ENCODE measurements around the gene MVP. TPM values are rescaled to one million over a fixed set of nuclear protein-coding genes. Genes with fewer than 3 reads are reported as not detected.
A peak's percentile ranks its signal among the peaks of the same experiment; 100 is the strongest.
"Not testable (repeated sequence)": the region's sequence is repeated elsewhere in the genome, so short reads cannot be mapped to it uniquely, and the experiment has no call there.

Gene MVP
- total RNA-seq (100 to 1,000 TPM; 140 to 173 (median 158) TPM), total RNA-seq (79.7 to 317 (median 214) reads per million in 29 experiments)
- total RNA-seq (2013) = 155 TPM

GRCh38 chr16:29820271-29820701 lies at the start of gene MVP:
Gene MVP (plus strand): TSS chr16:29820462. CDS start chr16:29830550, 10,088 bp downstream.
- 0% methylated on average over 1 of the region's 4 CpGs for WGBS (ENCODE audit: insufficient coverage)
- peak within 1 kb of the TSS; percentile 96 for H3K27ac Mint-ChIP-seq
- Histone ChIP-seq H3K4me3 (ENCODE audit: control insufficient read depth in 1 of 2, extremely low read depth in 1 of 2, low read length in 1 of 2) (peak within 1 kb of the TSS; percentile 55 to 93), H3K27me3 (replicated peaks in 1 of 2; ENCODE audit: control insufficient read depth in 2 of 2, extremely low read depth in 1 of 2, insufficient read depth in 2 of 2, low read length in 1 of 2) (no peaks in the 10 kb centered on the region), H3K4me1 (ENCODE audit: control insufficient read depth in 1 of 2, extremely low read depth in 1 of 2, insufficient read depth in 2 of 2, low read length in 2 of 2) (peaks cover 29 to 88% of the 10 kb centered on the region in 2 experiments), H3K27ac (ENCODE audit: low read length) (peak within 1 kb of the TSS; percentile 80), H3K36me3 (ENCODE audit: control insufficient read depth in 2 of 2, extremely low read depth in 1 of 2, insufficient read depth in 1 of 2, low read length in 1 of 2) (peaks cover 4 to 16% of the 10 kb centered on the region in 2 donors), H3K9me3 (no peaks in the 10 kb centered on the region)
- POLR2A ChIA-PET = no interaction called here
- H3K4me1 Mint-ChIP-seq = peaks cover 70 to 83% (median 73%) of the 10 kb centered on the region in 3 donors
- peaks cover 16% of the 10 kb centered on the region for H3K36me3 Mint-ChIP-seq
- no peaks in the 10 kb centered on the region for H3K9me3 Mint-ChIP-seq
- peak within 1 kb of the TSS; percentile 94 to 98 (median 95) for H3K4me3 Mint-ChIP-seq
- H3K27me3 Mint-ChIP-seq = no peaks in the 10 kb centered on the region
- CTCF ChIA-PET = interaction anchor here (0.7 to 2.7 kb wide), 7 partner anchors 12 to 120 kb away, joined by 3 to 13 read pairs (median 4); partner anchors contain the start of gene KIF22 (in 1 of the 2)
- DNase-seq = peak in 26 of 35 experiments; percentile 26 to 65 (median 48)
- ATAC-seq (replicated peaks in 1 of 4) = peak in 1 of 4 experiments; percentile 13

- H3K36me3 Mint-ChIP-seq; H3K27me3 Mint-ChIP-seq; H3K27me3 ChIP-seq (replicated peaks in 1 of 2; ENCODE audit: control insufficient read depth in 2 of 2, extremely low read depth in 1 of 2, insufficient read depth in 2 of 2, low read length in 1 of 2); DNase-seq; POLR2A ChIA-PET; H3K4me3 Mint-ChIP-seq; H3K9me3 Mint-ChIP-seq; H3K4me3 ChIP-seq (ENCODE audit: control insufficient read depth in 1 of 2, extremely low read depth in 1 of 2, low read length in 1 of 2); H3K9me3 ChIP-seq; H3K4me1 ChIP-seq (ENCODE audit: control insufficient read depth in 1 of 2, extremely low read depth in 1 of 2, insufficient read depth in 2 of 2, low read length in 2 of 2); H3K36me3 ChIP-seq (ENCODE audit: control insufficient read depth in 2 of 2, extremely low read depth in 1 of 2, insufficient read depth in 1 of 2, low read length in 1 of 2); H3K27ac ChIP-seq (ENCODE audit: low read length); H3K27ac Mint-ChIP-seq; ATAC-seq (replicated peaks in 1 of 4): not testable (repeated sequence)
- 93% methylated on average over 6 of the region's 7 CpGs for WGBS (ENCODE audit: insufficient coverage)
- CTCF ChIA-PET = interaction anchor here (0.6 to 0.9 kb wide), 3 partner anchors 12 to 881 kb away, joined by 3 to 10 read pairs (median 5); no protein-coding TSS in a partner anchor
- peaks cover 4 to 22% (median 12%) of the 10 kb centered on the region in 3 donors for H3K4me1 Mint-ChIP-seq
These were observed 47.9 kb upstream of the MVP start for GRCh38 chr16:29772330-29772729.

GRCh38 chr16:29774730-29775129 lies 45.5 kb upstream of the MVP start:
- Mint-ChIP-seq H3K27ac (no peak overlapping the region), H3K9me3 (no peaks in the 10 kb centered on the region), H3K27me3 (no peaks in the 10 kb centered on the region), H3K4me3 (no peak overlapping the region), H3K4me1 (peaks cover 7 to 23% (median 12%) of the 10 kb centered on the region in 3 donors), H3K36me3 (no peaks in the 10 kb centered on the region)
- Histone ChIP-seq H3K36me3 (ENCODE audit: control insufficient read depth in 2 of 2, extremely low read depth in 1 of 2, insufficient read depth in 1 of 2, low read length in 1 of 2) (no peaks in the 10 kb centered on the region), H3K27me3 (replicated peaks in 1 of 2; ENCODE audit: control insufficient read depth in 2 of 2, extremely low read depth in 1 of 2, insufficient read depth in 2 of 2, low read length in 1 of 2) (no peaks in the 10 kb centered on the region), H3K4me3 (ENCODE audit: control insufficient read depth in 1 of 2, extremely low read depth in 1 of 2, low read length in 1 of 2) (no peak overlapping the region), H3K27ac (ENCODE audit: low read length) (no peak overlapping the region), H3K4me1 (ENCODE audit: control insufficient read depth in 1 of 2, extremely low read depth in 1 of 2, insufficient read depth in 2 of 2, low read length in 2 of 2) (no peaks in the 10 kb centered on the region), H3K9me3 (no peaks in the 10 kb centered on the region)
- ChIA-PET CTCF (interaction anchor here in 1 of 2 donors (0.6 kb wide), 1 partner anchor 260 kb away, joined by 3 read pairs; no protein-coding TSS in a partner anchor), POLR2A (interaction anchor here (0.6 kb wide), 3 partner anchors 76 to 728 kb away, joined by 6 to 8 read pairs (median 7); no protein-coding TSS in a partner anchor)
- ATAC-seq (replicated peaks in 1 of 4) = no peak
- DNase-seq = no peak
- WGBS (ENCODE audit: insufficient coverage) = 82% methylated on average over 1 of the region's 5 CpGs

GRCh38 chr16:29775742-29776408 lies 44.4 kb upstream of the MVP start:
- H3K4me3 ChIP-seq (ENCODE audit: control insufficient read depth in 1 of 2, extremely low read depth in 1 of 2, low read length in 1 of 2) = no peak overlapping the region
- H3K27me3 ChIP-seq (replicated peaks in 1 of 2; ENCODE audit: control insufficient read depth in 2 of 2, extremely low read depth in 1 of 2, insufficient read depth in 2 of 2, low read length in 1 of 2) = peaks cover 0 to 3% of the 10 kb centered on the region in 2 experiments
- H3K4me1 ChIP-seq (ENCODE audit: control insufficient read depth in 1 of 2, extremely low read depth in 1 of 2, insufficient read depth in 2 of 2, low read length in 2 of 2) = no peaks in the 10 kb centered on the region
- no peak overlapping the region for H3K27ac ChIP-seq (ENCODE audit: low read length)
- ChIA-PET POLR2A (no interaction called here), CTCF (interaction anchor here in 1 of 2 donors (0.5 kb wide), 1 partner anchor 256 kb away, joined by 3 read pairs; no protein-coding TSS in a partner anchor)
- H3K36me3 ChIP-seq (ENCODE audit: control insufficient read depth in 2 of 2, extremely low read depth in 1 of 2, insufficient read depth in 1 of 2, low read length in 1 of 2) = no peaks in the 10 kb centered on the region
- 100% methylated on average over 1 of the region's 4 CpGs for WGBS (ENCODE audit: insufficient coverage)
- Mint-ChIP-seq H3K27ac (no peak overlapping the region), H3K36me3 (no peaks in the 10 kb centered on the region), H3K9me3 (no peaks in the 10 kb centered on the region), H3K4me1 (peaks cover 5 to 26% (median 6%) of the 10 kb centered on the region in 3 donors), H3K4me3 (no peak overlapping the region), H3K27me3 (no peaks in the 10 kb centered on the region)
- H3K9me3 ChIP-seq = no peaks in the 10 kb centered on the region
- ATAC-seq (replicated peaks in 1 of 4) = no peak
- DNase-seq = no peak

GRCh38 chr16:29777576-29778350 lies 42.5 kb upstream of the MVP start, which contains the start of gene ZG16:
Gene ZG16 (plus strand): TSS chr16:29778256. CDS start chr16:29779267, 1,011 bp downstream.
- Histone ChIP-seq H3K4me1 (ENCODE audit: control insufficient read depth in 1 of 2, extremely low read depth in 1 of 2, insufficient read depth in 2 of 2, low read length in 2 of 2) (no peaks in the 10 kb centered on the region), H3K27ac (ENCODE audit: low read length) (no peak within 1 kb of the TSS), H3K4me3 (ENCODE audit: control insufficient read depth in 1 of 2, extremely low read depth in 1 of 2, low read length in 1 of 2) (no peak within 1 kb of the TSS), H3K27me3 (replicated peaks in 1 of 2; ENCODE audit: control insufficient read depth in 2 of 2, extremely low read depth in 1 of 2, insufficient read depth in 2 of 2, low read length in 1 of 2) (peaks cover 0 to 3% of the 10 kb centered on the region in 2 experiments), H3K36me3 (ENCODE audit: control insufficient read depth in 2 of 2, extremely low read depth in 1 of 2, insufficient read depth in 1 of 2, low read length in 1 of 2) (no peaks in the 10 kb centered on the region), H3K9me3 (no peaks in the 10 kb centered on the region)
- H3K9me3 Mint-ChIP-seq = no peaks in the 10 kb centered on the region
- ATAC-seq (replicated peaks in 1 of 4) (no peak), DNase-seq (no peak)
- H3K4me1 Mint-ChIP-seq = peaks cover 5 to 28% (median 8%) of the 10 kb centered on the region in 3 donors
- ChIA-PET CTCF (interaction anchor here (0.5 to 0.6 kb wide), 2 partner anchors 24 to 68 kb away, joined by 4 to 7 read pairs; no protein-coding TSS in a partner anchor), POLR2A (interaction anchor here in 1 of 2 donors (1.0 kb wide), 1 partner anchor 18 kb away, joined by 3 read pairs; no protein-coding TSS in a partner anchor)
- H3K27ac Mint-ChIP-seq = peak within 1 kb of the TSS in 1 of 2 donors; percentile 5
- no peaks in the 10 kb centered on the region for H3K36me3 Mint-ChIP-seq
- no peak within 1 kb of the TSS for H3K4me3 Mint-ChIP-seq
- H3K27me3 Mint-ChIP-seq = no peaks in the 10 kb centered on the region
- 92% methylated on average over 4 of the region's 10 CpGs for WGBS (ENCODE audit: insufficient coverage)

GRCh38 chr16:29779474-29779873 lies 40.8 kb upstream of the MVP start:
- DNase-seq (no peak), ATAC-seq (replicated peaks in 1 of 4) (no peak)
- no peaks in the 10 kb centered on the region for H3K36me3 Mint-ChIP-seq
- Histone ChIP-seq H3K9me3 (no peaks in the 10 kb centered on the region), H3K4me3 (ENCODE audit: control insufficient read depth in 1 of 2, extremely low read depth in 1 of 2, low read length in 1 of 2) (no peak overlapping the region), H3K27me3 (replicated peaks in 1 of 2; ENCODE audit: control insufficient read depth in 2 of 2, extremely low read depth in 1 of 2, insufficient read depth in 2 of 2, low read length in 1 of 2) (peaks cover 0 to 3% of the 10 kb centered on the region in 2 experiments), H3K4me1 (ENCODE audit: control insufficient read depth in 1 of 2, extremely low read depth in 1 of 2, insufficient read depth in 2 of 2, low read length in 2 of 2) (peaks cover 2 to 3% of the 10 kb centered on the region in 2 experiments), H3K27ac (ENCODE audit: low read length) (no peak overlapping the region), H3K36me3 (ENCODE audit: control insufficient read depth in 2 of 2, extremely low read depth in 1 of 2, insufficient read depth in 1 of 2, low read length in 1 of 2) (no peaks in the 10 kb centered on the region)
- no peak overlapping the region for H3K4me3 Mint-ChIP-seq
- H3K4me1 Mint-ChIP-seq = peaks cover 11 to 25% (median 15%) of the 10 kb centered on the region in 3 donors
- no peaks in the 10 kb centered on the region for H3K9me3 Mint-ChIP-seq
- H3K27ac Mint-ChIP-seq = no peak overlapping the region
- POLR2A ChIA-PET = no interaction called here
- H3K27me3 Mint-ChIP-seq = no peaks in the 10 kb centered on the region
- WGBS (ENCODE audit: insufficient coverage) = 96% methylated on average over 7 of the region's 10 CpGs
- CTCF ChIA-PET = no interaction called here
